Ovary (tissue), 3 donors: ENCODE measurements around the gene FBXL15.

Source experiments
- POLR2A ChIP-seq: fragments of 450-650 bp; IDR thresholded peaks from one replicate; pipeline ENCODE4 v1.6.1; 2017; ENCODE audit warnings: antibody characterized with exemption, mild to moderate bottlenecking, moderate library complexity
- TF ChIP-seq, protein P1 (sequence below), 3 donors: fragments of 450-650 bp in 2 of 3; fragments of 200-600 bp in 1 of 3; IDR thresholded peaks; one replicate each; pipeline versions ENCODE4 v1.5.1 to v1.8.0; 2016 to 2022; ENCODE audit warnings: antibody characterized with exemption in 3 of 3, mild to moderate bottlenecking in 1 of 3
- donor health status: DM: no; HTN: no; CAD: no.

DNA sequence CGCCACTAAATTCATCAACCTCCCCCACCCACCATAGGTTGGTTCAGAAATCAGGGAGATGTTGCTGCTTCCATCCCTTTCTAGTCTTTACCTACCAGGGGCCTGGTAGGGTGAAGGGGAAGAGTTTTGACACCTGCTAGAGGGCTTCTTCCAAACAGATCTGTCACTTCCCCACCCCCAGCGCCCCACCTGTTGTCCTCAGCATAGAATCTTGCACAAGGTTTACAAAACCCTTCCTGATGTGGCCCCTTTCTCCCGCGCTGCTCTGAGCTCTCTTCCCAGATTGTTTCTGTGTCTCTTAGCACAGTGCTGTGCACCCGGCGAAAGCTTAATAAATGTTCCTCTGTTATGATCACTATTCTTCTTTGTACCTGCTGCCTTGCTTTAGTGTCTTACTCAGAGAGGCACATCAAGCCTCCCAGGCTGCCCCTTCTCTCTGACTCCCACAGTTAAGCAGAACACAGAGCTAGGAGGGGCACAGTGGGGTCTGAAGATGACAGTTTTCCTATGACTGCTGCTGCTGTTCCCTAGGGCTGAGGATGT lies 41.9 kb downstream of the FBXL15 start:
- TF ChIP-seq, protein P1, sequence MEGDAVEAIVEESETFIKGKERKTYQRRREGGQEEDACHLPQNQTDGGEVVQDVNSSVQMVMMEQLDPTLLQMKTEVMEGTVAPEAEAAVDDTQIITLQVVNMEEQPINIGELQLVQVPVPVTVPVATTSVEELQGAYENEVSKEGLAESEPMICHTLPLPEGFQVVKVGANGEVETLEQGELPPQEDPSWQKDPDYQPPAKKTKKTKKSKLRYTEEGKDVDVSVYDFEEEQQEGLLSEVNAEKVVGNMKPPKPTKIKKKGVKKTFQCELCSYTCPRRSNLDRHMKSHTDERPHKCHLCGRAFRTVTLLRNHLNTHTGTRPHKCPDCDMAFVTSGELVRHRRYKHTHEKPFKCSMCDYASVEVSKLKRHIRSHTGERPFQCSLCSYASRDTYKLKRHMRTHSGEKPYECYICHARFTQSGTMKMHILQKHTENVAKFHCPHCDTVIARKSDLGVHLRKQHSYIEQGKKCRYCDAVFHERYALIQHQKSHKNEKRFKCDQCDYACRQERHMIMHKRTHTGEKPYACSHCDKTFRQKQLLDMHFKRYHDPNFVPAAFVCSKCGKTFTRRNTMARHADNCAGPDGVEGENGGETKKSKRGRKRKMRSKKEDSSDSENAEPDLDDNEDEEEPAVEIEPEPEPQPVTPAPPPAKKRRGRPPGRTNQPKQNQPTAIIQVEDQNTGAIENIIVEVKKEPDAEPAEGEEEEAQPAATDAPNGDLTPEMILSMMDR (IDR thresholded peaks at IDR 0.05) = no peak
- TF ChIP-seq POLR2A = no peak
